NT2/D1 (cell line): ENCODE results near the gene EDC3.

Experiments
- YY1 ChIP-seq: IDR thresholded peaks from 2 replicates; pipeline ENCODE4 v1.6.1; 2011; ENCODE audit not compliant: insufficient read length, insufficient read depth
- ZNF274 ChIP-seq: IDR thresholded peaks from 2 replicates; pipeline ENCODE4 v1.6.1; 2011; ENCODE audit warnings: mild to moderate bottlenecking, low read depth, low read length

- TF ChIP-seq ZNF274 (no peak), YY1 (no peak)
Measured at GRCh38 chr15:74725225-74725774, 29.5 kb upstream of the EDC3 start, which contains the start of gene CYP1A1.
